CD4-positive, alpha-beta T cell treated with Interleukin-21 for 1 hour (primary cell): Measurements from ENCODE around the gene GTF3C6.
A peak's percentile ranks its signal among the peaks of the same experiment; 100 is the strongest.
"Not testable (repeated sequence)": the region's sequence is repeated elsewhere in the genome, so short reads cannot be mapped to it uniquely, and the experiment has no call there.

ENCODE experiments used
- DNase-seq: peaks from one replicate; pipeline ENCODE4 v3.0.0-alpha.2; 2020

Gene GTF3C6

GRCh38 chr6:110980227-110980626, 21.7 kb downstream of the GTF3C6 start:
- no peak for DNase-seq

GRCh38 chr6:110980648-110981047, 22.1 kb downstream of the GTF3C6 start:
- DNase-seq: no peak

- peak; percentile 14 for DNase-seq
These were observed 22.7 kb downstream of the GTF3C6 start for GRCh38 chr6:110981202-110981600.

GRCh38 chr6:110990840-110991576, 32.5 kb downstream of the GTF3C6 start:
- DNase-seq: no peak

GRCh38 chr6:110996691-110997090, 38.2 kb downstream of the GTF3C6 start:
- no peak for DNase-seq

- DNase-seq: peak; percentile 47
These were observed 41.2 kb downstream of the GTF3C6 start for GRCh38 chr6:110999634-111000270.

GRCh38 chr6:111002350-111002749, 43.8 kb downstream of the GTF3C6 start:
- no peak for DNase-seq

- peak; percentile 54 for DNase-seq
These were observed 53.0 kb downstream of the GTF3C6 start for GRCh38 chr6:111011360-111012142.

GRCh38 chr6:111012143-111012452, 53.6 kb downstream of the GTF3C6 start:
- DNase-seq: no peak

GRCh38 chr6:111012520-111012919, 54.0 kb downstream of the GTF3C6 start:
- not testable (repeated sequence) for DNase-seq

GRCh38 chr6:111013144-111013915, 54.8 kb downstream of the GTF3C6 start:
- no peak for DNase-seq

- DNase-seq: no peak
These were observed 57.1 kb downstream of the GTF3C6 start for GRCh38 chr6:111015389-111016124.

- DNase-seq: not testable (repeated sequence)
These were observed 58.7 kb downstream of the GTF3C6 start for GRCh38 chr6:111017241-111017640.
